ENCODE measurements around the gene RPL19. TPM values are rescaled to one million over a fixed set of nuclear protein-coding genes. Genes with fewer than 3 reads are reported as not detected.

Gene RPL19
- total and polyA plus RNA-seq, 4 donors: 475 to 999 (median 749) TPM

DNA sequence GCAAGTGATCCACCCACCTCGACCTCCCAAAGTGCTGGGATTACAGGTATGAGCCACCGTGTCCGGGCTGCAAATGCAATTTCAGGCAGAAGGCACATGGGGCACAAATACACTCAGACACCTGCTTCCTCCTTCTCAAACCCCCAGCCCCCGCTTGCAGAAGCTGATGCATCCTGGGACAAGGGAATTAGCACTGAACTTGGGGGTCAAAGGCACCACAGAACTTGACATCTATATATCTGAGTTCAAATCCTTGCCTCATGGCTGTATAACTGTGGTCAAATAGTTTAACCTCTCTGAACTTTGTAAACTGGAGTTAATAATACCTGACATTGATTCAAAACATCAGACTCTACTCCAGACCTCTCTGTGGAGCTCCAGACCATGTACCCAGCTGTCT is 30.0 kb upstream of the RPL19 start:
- H3K4me3 ChIP-seq (ENCODE audit: low read depth in 1 of 3, low read length in 3 of 3): no peak overlapping the region
- H3K36me3 ChIP-seq (ENCODE audit: control insufficient read depth in 4 of 4, insufficient read depth in 3 of 4, low read depth in 1 of 4, low read length in 3 of 4): no peaks in the 10 kb centered on the region
- 69% methylated on average over 4 of the region's 4 CpGs for WGBS
- peaks cover under 1 to 6% (median 4%) of the 10 kb centered on the region in 4 donors for H3K4me1 ChIP-seq (ENCODE audit: control insufficient read depth in 4 of 4, insufficient read depth in 4 of 4, low read length in 3 of 4)
- H3K9me3 ChIP-seq (ENCODE audit: control insufficient read depth in 4 of 4, low read length in 3 of 4): no peaks in the 10 kb centered on the region
- no peak overlapping the region for H3K27ac ChIP-seq (ENCODE audit: low read depth in 1 of 2, low read length in 2 of 2)
- no peak for DNase-seq (ENCODE audit: low spot score)
- no peak overlapping the region for H3K9ac ChIP-seq (ENCODE audit: low read depth in 1 of 2, low read length in 2 of 2)
- TF ChIP-seq, protein P1, sequence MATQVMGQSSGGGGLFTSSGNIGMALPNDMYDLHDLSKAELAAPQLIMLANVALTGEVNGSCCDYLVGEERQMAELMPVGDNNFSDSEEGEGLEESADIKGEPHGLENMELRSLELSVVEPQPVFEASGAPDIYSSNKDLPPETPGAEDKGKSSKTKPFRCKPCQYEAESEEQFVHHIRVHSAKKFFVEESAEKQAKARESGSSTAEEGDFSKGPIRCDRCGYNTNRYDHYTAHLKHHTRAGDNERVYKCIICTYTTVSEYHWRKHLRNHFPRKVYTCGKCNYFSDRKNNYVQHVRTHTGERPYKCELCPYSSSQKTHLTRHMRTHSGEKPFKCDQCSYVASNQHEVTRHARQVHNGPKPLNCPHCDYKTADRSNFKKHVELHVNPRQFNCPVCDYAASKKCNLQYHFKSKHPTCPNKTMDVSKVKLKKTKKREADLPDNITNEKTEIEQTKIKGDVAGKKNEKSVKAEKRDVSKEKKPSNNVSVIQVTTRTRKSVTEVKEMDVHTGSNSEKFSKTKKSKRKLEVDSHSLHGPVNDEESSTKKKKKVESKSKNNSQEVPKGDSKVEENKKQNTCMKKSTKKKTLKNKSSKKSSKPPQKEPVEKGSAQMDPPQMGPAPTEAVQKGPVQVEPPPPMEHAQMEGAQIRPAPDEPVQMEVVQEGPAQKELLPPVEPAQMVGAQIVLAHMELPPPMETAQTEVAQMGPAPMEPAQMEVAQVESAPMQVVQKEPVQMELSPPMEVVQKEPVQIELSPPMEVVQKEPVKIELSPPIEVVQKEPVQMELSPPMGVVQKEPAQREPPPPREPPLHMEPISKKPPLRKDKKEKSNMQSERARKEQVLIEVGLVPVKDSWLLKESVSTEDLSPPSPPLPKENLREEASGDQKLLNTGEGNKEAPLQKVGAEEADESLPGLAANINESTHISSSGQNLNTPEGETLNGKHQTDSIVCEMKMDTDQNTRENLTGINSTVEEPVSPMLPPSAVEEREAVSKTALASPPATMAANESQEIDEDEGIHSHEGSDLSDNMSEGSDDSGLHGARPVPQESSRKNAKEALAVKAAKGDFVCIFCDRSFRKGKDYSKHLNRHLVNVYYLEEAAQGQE (IDR thresholded peaks at IDR 0.05): no peak
- TF ChIP-seq TAF1 (conservative IDR thresholded peaks at IDR 0.05): no peak
- H3K27me3 ChIP-seq (ENCODE audit: control insufficient read depth in 4 of 4, insufficient read depth in 4 of 4, low read length in 3 of 4): peaks cover 0 to 3% (median 1%) of the 10 kb centered on the region in 4 donors

DNA sequence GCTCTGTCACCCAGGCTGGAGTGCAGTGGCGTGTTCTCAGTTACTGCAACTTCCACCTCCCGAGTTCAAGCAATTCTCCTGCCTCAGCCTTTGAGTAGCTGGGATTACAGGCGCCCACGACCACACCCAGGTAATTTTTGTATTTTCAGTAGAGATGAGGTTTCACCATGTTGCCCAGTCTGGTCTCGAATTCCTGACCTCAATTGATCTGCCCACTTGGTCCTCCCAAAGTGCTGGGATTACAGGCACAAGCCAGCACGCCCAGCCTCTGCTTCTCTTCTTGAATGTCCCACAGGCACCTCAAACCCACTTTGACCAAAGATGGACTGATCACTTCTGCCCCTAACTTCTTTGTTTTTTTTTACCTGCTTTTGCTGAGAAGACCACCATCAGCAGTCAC is 29.5 kb upstream of the RPL19 start:
- Histone ChIP-seq H3K9ac (ENCODE audit: low read depth in 1 of 2, low read length in 2 of 2) (no peak overlapping the region), H3K27me3 (ENCODE audit: control insufficient read depth in 4 of 4, insufficient read depth in 4 of 4, low read length in 3 of 4) (peaks cover 0 to 3% (median 0%) of the 10 kb centered on the region in 4 donors), H3K4me3 (ENCODE audit: low read depth in 1 of 3, low read length in 3 of 3) (no peak overlapping the region), H3K36me3 (ENCODE audit: control insufficient read depth in 4 of 4, insufficient read depth in 3 of 4, low read depth in 1 of 4, low read length in 3 of 4) (no peaks in the 10 kb centered on the region), H3K4me1 (ENCODE audit: control insufficient read depth in 4 of 4, insufficient read depth in 4 of 4, low read length in 3 of 4) (peaks cover 0 to 5% (median 2%) of the 10 kb centered on the region in 4 donors), H3K9me3 (ENCODE audit: control insufficient read depth in 4 of 4, low read length in 3 of 4) (no peaks in the 10 kb centered on the region), H3K27ac (ENCODE audit: low read depth in 1 of 2, low read length in 2 of 2) (no peak overlapping the region)
- DNase-seq (ENCODE audit: low spot score): no peak
- 73% methylated on average over 6 of the region's 6 CpGs for WGBS
- TF ChIP-seq RXRA (IDR thresholded peaks at IDR 0.05): no peak
- no peak for TF ChIP-seq JUND (IDR thresholded peaks at IDR 0.05)
- TF ChIP-seq TAF1 (conservative IDR thresholded peaks at IDR 0.05): no peak
- TF ChIP-seq GABPA (IDR thresholded peaks at IDR 0.05 in 1 of 2, conservative IDR thresholded peaks at IDR 0.05 in 1 of 2): no peak
- TF ChIP-seq EGR1 (IDR thresholded peaks at IDR 0.05; ENCODE audit: low read depth in 2 of 2): no peak

DNA sequence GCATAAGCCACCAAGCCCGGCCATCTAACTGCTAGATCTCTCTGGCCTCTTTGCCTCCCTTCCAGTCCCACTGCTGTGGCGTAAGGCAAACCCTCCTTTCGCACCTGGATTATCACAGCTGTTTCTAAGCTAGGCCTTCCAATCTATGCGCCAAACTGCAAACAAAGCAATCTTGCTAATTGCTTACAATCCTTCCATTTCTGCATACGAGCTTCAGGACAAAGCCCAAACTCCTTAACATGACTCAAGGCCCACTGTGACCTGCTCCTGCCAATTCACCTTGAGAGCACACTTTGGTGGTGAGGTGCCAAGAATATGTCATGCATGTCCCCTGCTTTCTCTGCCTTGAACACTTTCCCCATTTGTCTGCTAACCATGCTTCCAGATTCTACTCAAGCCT is 28.1 kb upstream of the RPL19 start:
- Histone ChIP-seq H3K36me3 (ENCODE audit: control insufficient read depth in 4 of 4, insufficient read depth in 3 of 4, low read depth in 1 of 4, low read length in 3 of 4) (no peaks in the 10 kb centered on the region), H3K9me3 (ENCODE audit: control insufficient read depth in 4 of 4, low read length in 3 of 4) (no peaks in the 10 kb centered on the region), H3K4me1 (ENCODE audit: control insufficient read depth in 4 of 4, insufficient read depth in 4 of 4, low read length in 3 of 4) (peaks cover 0 to 5% (median 2%) of the 10 kb centered on the region in 4 donors), H3K9ac (ENCODE audit: low read depth in 1 of 2, low read length in 2 of 2) (no peak overlapping the region), H3K27ac (ENCODE audit: low read depth in 1 of 2, low read length in 2 of 2) (no peak overlapping the region), H3K4me3 (ENCODE audit: low read depth in 1 of 3, low read length in 3 of 3) (no peak overlapping the region), H3K27me3 (ENCODE audit: control insufficient read depth in 4 of 4, insufficient read depth in 4 of 4, low read length in 3 of 4) (no peaks in the 10 kb centered on the region)
- DNase-seq (ENCODE audit: low spot score): no peak
- TF ChIP-seq NR2F2 (IDR thresholded peaks at IDR 0.05) (no peak), RXRA (IDR thresholded peaks at IDR 0.05) (no peak), FOXA1 (IDR thresholded peaks at IDR 0.05) (no peak)
- WGBS: 91% methylated on average over 5 of the region's 5 CpGs

DNA sequence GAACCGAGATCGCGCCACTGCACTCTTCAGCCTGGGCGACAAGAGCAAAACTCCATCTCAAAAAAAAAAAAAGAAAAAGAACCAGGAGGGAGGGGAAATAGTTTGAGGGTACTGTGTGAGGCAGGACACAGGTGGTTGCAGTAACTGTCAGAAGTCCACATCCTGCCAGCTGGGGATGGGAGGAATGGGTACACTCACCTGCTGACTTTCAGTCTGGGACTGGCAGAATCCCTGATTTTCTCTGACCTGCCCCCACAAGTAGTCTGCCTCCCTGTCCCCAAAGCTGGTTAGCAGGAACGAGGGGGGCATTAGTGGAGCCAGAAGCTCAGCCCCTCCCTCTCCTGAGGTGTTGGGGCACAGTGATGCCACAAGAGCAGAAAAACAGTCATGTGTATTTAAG is 27.0 kb upstream of the RPL19 start:
- no peaks in the 10 kb centered on the region for H3K36me3 ChIP-seq (ENCODE audit: control insufficient read depth in 4 of 4, insufficient read depth in 3 of 4, low read depth in 1 of 4, low read length in 3 of 4)
- WGBS: 81% methylated on average over 5 of the region's 5 CpGs
- H3K9me3 ChIP-seq (ENCODE audit: control insufficient read depth in 4 of 4, low read length in 3 of 4): no peaks in the 10 kb centered on the region
- no peak for DNase-seq (ENCODE audit: low spot score)
- no peak overlapping the region for H3K9ac ChIP-seq (ENCODE audit: low read depth in 1 of 2, low read length in 2 of 2)
- H3K4me1 ChIP-seq (ENCODE audit: control insufficient read depth in 4 of 4, insufficient read depth in 4 of 4, low read length in 3 of 4): peaks cover 0 to 5% (median 2%) of the 10 kb centered on the region in 4 donors
- TF ChIP-seq EGR1 (IDR thresholded peaks at IDR 0.05; ENCODE audit: low read depth in 2 of 2) (no peak), SP1 (IDR thresholded peaks at IDR 0.05) (no peak), TAF1 (conservative IDR thresholded peaks at IDR 0.05) (no peak), JUND (IDR thresholded peaks at IDR 0.05) (no peak), FOXA2 (IDR thresholded peaks at IDR 0.05) (no peak), RXRA (IDR thresholded peaks at IDR 0.05) (no peak), RAD21 (IDR thresholded peaks at IDR 0.05) (no peak), HNF4A (conservative IDR thresholded peaks at IDR 0.05) (no peak), NR2F2 (IDR thresholded peaks at IDR 0.05) (no peak), FOXA1 (IDR thresholded peaks at IDR 0.05) (no peak), YY1 (IDR thresholded peaks at IDR 0.05) (no peak), HNF4G (IDR thresholded peaks at IDR 0.05) (no peak), GABPA (IDR thresholded peaks at IDR 0.05 in 1 of 2, conservative IDR thresholded peaks at IDR 0.05 in 1 of 2) (no peak)
- TF ChIP-seq, protein P2, sequence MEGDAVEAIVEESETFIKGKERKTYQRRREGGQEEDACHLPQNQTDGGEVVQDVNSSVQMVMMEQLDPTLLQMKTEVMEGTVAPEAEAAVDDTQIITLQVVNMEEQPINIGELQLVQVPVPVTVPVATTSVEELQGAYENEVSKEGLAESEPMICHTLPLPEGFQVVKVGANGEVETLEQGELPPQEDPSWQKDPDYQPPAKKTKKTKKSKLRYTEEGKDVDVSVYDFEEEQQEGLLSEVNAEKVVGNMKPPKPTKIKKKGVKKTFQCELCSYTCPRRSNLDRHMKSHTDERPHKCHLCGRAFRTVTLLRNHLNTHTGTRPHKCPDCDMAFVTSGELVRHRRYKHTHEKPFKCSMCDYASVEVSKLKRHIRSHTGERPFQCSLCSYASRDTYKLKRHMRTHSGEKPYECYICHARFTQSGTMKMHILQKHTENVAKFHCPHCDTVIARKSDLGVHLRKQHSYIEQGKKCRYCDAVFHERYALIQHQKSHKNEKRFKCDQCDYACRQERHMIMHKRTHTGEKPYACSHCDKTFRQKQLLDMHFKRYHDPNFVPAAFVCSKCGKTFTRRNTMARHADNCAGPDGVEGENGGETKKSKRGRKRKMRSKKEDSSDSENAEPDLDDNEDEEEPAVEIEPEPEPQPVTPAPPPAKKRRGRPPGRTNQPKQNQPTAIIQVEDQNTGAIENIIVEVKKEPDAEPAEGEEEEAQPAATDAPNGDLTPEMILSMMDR (IDR thresholded peaks at IDR 0.05; ENCODE audit: low read depth, low read length, missing input control): no peak
- TF ChIP-seq, protein P3, sequence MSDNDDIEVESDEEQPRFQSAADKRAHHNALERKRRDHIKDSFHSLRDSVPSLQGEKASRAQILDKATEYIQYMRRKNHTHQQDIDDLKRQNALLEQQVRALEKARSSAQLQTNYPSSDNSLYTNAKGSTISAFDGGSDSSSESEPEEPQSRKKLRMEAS (IDR thresholded peaks at IDR 0.05): no peak
- TF ChIP-seq, protein P4, sequence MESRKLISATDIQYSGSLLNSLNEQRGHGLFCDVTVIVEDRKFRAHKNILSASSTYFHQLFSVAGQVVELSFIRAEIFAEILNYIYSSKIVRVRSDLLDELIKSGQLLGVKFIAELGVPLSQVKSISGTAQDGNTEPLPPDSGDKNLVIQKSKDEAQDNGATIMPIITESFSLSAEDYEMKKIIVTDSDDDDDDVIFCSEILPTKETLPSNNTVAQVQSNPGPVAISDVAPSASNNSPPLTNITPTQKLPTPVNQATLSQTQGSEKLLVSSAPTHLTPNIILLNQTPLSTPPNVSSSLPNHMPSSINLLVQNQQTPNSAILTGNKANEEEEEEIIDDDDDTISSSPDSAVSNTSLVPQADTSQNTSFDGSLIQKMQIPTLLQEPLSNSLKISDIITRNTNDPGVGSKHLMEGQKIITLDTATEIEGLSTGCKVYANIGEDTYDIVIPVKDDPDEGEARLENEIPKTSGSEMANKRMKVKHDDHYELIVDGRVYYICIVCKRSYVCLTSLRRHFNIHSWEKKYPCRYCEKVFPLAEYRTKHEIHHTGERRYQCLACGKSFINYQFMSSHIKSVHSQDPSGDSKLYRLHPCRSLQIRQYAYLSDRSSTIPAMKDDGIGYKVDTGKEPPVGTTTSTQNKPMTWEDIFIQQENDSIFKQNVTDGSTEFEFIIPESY (IDR thresholded peaks at IDR 0.05): no peak
- H3K4me3 ChIP-seq (ENCODE audit: low read depth in 1 of 3, low read length in 3 of 3): no peak overlapping the region
- no peak overlapping the region for H3K27ac ChIP-seq (ENCODE audit: low read depth in 1 of 2, low read length in 2 of 2)
- no peaks in the 10 kb centered on the region for H3K27me3 ChIP-seq (ENCODE audit: control insufficient read depth in 4 of 4, insufficient read depth in 4 of 4, low read length in 3 of 4)

All from liver (tissue), 9 donors.